HL-60 (cell line): ENCODE measurements around the gene EPHX1.

Experiments
- DNase-seq, 2 experiments: peaks; one replicate each; pipeline ENCODE4 v3.0.0-alpha.2; 2010 to 2020; ENCODE audit warnings: low read depth in 1 of 2, low spot score in 1 of 2
- H3K27ac ChIP-seq: fragments of 250-450 bp; sonication (Bioruptor Pico); replicated peaks from 2 replicates; pipeline ENCODE4 v1.5.1; 2020; ENCODE audit warnings: mild to moderate bottlenecking, moderate library complexity
- H3K27me3 ChIP-seq: fragments of 250-450 bp; sonication (Bioruptor Pico); 2 replicates; pipeline ENCODE4 v1.5.1; 2021; ENCODE audit warnings: mild to moderate bottlenecking, moderate library complexity; ENCODE audit not compliant: insufficient read depth, poor library complexity, severe bottlenecking
- H3K4me3 ChIP-seq: replicated peaks from 2 replicates; pipeline ENCODE4 v1.5.1; 2011; ENCODE audit warnings: mild to moderate bottlenecking, control low read depth, low read length; ENCODE audit not compliant: insufficient read depth
- GABPA ChIP-seq: IDR thresholded peaks from 2 replicates; pipeline ENCODE4 v1.6.1; 2012; ENCODE audit warnings: low read depth
- POLR2AphosphoS5 ChIP-seq: IDR thresholded peaks from 2 replicates; pipeline ENCODE4 v1.6.1; 2012; ENCODE audit warnings: low read depth
- SPI1 ChIP-seq: IDR thresholded peaks from 2 replicates; pipeline ENCODE4 v1.6.1; 2012; ENCODE audit warnings: low read depth, mild to moderate bottlenecking, borderline replicate concordance
- TF ChIP-seq, protein P1 (sequence below): IDR thresholded peaks from one replicate; pipeline ENCODE4 v1.5.1; 2011; ENCODE audit warnings: low read length, control low read depth, inconsistent platforms; ENCODE audit not compliant: insufficient read depth
- TF ChIP-seq, protein P2 (sequence below): IDR thresholded peaks from 2 replicates; pipeline ENCODE4 v1.6.1; 2012; ENCODE audit warnings: low read depth; ENCODE audit not compliant: insufficient replicate concordance

Gene EPHX1

DNA sequence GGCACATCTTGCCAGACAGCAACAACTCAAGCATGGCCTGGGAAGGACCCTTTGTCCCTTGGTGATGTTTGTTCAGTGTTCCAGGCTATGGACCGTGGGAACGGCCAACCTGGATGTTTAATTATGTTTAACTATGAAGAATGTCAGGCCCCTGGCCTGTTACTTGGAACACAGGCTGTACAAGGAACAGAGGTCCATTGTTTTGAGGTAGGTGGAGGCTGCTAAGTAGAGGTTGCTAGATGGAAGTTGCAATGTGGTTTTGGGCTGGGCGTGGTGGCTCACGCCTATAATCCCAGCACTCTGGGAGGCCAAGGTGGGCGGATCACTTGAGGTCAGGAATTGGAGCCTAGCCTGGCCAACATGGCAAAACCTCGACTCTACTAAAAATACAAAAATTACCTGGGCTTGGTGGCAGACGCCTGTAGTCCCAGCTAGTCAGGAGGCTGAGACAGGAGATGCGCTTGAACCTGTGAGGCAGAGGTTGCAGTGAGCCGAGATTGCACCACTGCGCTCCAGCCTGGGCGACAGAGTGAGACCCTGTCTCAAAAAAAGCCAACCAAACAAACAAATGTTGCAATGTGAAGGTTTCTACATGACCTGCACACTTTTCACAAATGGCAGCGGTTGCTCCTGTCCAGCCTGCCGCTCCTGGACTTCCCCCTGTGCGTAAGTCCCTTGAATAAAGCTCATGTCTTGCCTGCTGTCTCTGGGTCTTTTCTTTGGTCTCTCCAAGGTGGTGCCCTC, 81.5 kb downstream of the EPHX1 start:
- TF ChIP-seq, protein P1, sequence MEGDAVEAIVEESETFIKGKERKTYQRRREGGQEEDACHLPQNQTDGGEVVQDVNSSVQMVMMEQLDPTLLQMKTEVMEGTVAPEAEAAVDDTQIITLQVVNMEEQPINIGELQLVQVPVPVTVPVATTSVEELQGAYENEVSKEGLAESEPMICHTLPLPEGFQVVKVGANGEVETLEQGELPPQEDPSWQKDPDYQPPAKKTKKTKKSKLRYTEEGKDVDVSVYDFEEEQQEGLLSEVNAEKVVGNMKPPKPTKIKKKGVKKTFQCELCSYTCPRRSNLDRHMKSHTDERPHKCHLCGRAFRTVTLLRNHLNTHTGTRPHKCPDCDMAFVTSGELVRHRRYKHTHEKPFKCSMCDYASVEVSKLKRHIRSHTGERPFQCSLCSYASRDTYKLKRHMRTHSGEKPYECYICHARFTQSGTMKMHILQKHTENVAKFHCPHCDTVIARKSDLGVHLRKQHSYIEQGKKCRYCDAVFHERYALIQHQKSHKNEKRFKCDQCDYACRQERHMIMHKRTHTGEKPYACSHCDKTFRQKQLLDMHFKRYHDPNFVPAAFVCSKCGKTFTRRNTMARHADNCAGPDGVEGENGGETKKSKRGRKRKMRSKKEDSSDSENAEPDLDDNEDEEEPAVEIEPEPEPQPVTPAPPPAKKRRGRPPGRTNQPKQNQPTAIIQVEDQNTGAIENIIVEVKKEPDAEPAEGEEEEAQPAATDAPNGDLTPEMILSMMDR, result no peak
- TF ChIP-seq POLR2AphosphoS5 (no peak), SPI1 (no peak), GABPA (no peak)
- TF ChIP-seq, protein P2, sequence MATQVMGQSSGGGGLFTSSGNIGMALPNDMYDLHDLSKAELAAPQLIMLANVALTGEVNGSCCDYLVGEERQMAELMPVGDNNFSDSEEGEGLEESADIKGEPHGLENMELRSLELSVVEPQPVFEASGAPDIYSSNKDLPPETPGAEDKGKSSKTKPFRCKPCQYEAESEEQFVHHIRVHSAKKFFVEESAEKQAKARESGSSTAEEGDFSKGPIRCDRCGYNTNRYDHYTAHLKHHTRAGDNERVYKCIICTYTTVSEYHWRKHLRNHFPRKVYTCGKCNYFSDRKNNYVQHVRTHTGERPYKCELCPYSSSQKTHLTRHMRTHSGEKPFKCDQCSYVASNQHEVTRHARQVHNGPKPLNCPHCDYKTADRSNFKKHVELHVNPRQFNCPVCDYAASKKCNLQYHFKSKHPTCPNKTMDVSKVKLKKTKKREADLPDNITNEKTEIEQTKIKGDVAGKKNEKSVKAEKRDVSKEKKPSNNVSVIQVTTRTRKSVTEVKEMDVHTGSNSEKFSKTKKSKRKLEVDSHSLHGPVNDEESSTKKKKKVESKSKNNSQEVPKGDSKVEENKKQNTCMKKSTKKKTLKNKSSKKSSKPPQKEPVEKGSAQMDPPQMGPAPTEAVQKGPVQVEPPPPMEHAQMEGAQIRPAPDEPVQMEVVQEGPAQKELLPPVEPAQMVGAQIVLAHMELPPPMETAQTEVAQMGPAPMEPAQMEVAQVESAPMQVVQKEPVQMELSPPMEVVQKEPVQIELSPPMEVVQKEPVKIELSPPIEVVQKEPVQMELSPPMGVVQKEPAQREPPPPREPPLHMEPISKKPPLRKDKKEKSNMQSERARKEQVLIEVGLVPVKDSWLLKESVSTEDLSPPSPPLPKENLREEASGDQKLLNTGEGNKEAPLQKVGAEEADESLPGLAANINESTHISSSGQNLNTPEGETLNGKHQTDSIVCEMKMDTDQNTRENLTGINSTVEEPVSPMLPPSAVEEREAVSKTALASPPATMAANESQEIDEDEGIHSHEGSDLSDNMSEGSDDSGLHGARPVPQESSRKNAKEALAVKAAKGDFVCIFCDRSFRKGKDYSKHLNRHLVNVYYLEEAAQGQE, result no peak
- DNase-seq, result no peak
- Histone ChIP-seq H3K27me3 (no peaks in the 10 kb centered on the region), H3K4me3 (no peak overlapping the region), H3K27ac (no peak overlapping the region)

DNA sequence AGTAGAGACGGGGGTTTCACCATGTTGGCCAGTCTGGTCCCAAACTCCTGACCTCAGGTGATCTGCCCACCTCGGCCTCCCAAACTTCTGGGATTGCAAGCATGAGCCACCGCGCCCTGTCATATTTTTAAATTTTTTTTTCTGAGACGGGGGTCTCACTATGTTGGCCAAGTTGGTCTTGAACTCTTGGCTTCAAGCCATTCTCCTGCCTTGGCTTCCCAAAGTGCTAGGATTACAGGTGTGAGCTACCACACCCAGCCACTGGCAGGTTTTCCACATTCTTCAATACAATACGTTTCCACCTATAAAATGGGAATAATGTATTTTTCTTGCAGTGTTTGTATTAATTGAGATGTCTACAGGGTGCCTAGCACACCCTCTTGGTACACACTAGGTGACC, 82.4 kb downstream of the EPHX1 start:
- H3K27me3 ChIP-seq, result no peaks in the 10 kb centered on the region
- TF ChIP-seq GABPA, result no peak
- H3K4me3 ChIP-seq, result no peak overlapping the region
- H3K27ac ChIP-seq, result no peak overlapping the region
- DNase-seq, result no peak
